ENCODE data around the gene PPFIBP1.

Gene PPFIBP1

DNA sequence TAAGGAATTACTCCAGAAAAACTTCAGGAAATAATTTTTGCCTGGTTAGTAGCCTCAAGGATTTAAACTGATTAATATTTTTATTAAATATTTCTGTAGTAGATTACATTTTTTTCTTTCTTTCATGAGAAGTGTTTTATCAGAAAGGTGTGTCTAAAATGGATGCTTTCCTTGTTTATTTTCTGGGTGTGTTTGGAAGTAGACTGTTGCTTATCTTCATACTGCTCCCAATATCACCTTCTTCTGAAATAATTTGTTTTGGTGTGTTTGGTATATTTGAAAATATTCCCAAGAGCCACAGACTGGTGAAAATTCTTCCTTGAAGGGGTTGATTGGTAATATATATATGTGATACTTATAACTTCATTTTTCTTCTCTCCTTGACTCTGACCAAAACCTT lies 162.1 kb downstream of the PPFIBP1 start:
- in situ Hi-C loops (cut with MboI; ENCODE audit: low pct_unique_long_range_greater_than_20kb, low sequenced_read_pairs, unreplicated experiment): no loop called here
- TF ChIP-seq, protein P1, sequence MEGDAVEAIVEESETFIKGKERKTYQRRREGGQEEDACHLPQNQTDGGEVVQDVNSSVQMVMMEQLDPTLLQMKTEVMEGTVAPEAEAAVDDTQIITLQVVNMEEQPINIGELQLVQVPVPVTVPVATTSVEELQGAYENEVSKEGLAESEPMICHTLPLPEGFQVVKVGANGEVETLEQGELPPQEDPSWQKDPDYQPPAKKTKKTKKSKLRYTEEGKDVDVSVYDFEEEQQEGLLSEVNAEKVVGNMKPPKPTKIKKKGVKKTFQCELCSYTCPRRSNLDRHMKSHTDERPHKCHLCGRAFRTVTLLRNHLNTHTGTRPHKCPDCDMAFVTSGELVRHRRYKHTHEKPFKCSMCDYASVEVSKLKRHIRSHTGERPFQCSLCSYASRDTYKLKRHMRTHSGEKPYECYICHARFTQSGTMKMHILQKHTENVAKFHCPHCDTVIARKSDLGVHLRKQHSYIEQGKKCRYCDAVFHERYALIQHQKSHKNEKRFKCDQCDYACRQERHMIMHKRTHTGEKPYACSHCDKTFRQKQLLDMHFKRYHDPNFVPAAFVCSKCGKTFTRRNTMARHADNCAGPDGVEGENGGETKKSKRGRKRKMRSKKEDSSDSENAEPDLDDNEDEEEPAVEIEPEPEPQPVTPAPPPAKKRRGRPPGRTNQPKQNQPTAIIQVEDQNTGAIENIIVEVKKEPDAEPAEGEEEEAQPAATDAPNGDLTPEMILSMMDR (IDR thresholded peaks at IDR 0.05; ENCODE audit: extremely low read depth, insufficient read depth, missing control alignments): no peak
- DNase-seq (ENCODE audit: low spot score): no peak

DNA sequence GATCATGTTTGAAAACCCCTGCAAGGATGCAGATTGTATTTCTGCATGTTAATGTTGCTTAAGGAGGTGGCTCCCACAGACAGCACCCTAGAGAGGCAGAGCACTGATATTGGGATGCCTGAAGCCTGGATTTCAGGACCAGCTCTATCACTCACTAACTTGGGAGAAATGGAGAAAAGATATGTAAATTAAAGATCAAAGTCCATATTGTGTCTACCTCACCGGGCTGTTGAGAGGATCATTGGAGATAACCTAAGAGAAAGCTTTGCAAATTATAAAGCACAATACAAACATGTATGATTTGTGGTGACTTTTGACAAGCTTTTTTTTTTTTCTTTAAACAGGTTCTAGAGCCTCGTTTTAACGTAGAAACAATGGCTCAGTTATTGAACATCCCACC lies 164.7 kb downstream of the PPFIBP1 start:
- no peak for DNase-seq (ENCODE audit: low spot score)
- TF ChIP-seq, protein P1 (IDR thresholded peaks at IDR 0.05; ENCODE audit: extremely low read depth, insufficient read depth, missing control alignments): no peak
- in situ Hi-C loops (cut with MboI; ENCODE audit: low pct_unique_long_range_greater_than_20kb, low sequenced_read_pairs, unreplicated experiment): no loop called here

GRCh38 chr12:27689558-27690180 lies 165.7 kb downstream of the PPFIBP1 start:
- in situ Hi-C loops (cut with MboI; ENCODE audit: low pct_unique_long_range_greater_than_20kb, low sequenced_read_pairs, unreplicated experiment): no loop called here
- no peak for DNase-seq (ENCODE audit: low spot score)

GRCh38 chr12:27693403-27693802 lies 169.4 kb downstream of the PPFIBP1 start:
- TF ChIP-seq, protein P1 (IDR thresholded peaks at IDR 0.05; ENCODE audit: extremely low read depth, insufficient read depth, missing control alignments): no peak
- in situ Hi-C loops (cut with MboI; ENCODE audit: low pct_unique_long_range_greater_than_20kb, low sequenced_read_pairs, unreplicated experiment): no loop called here
- no peak for DNase-seq (ENCODE audit: low spot score)

More at GRCh38 chr12:27689558-27690180, 165.7 kb downstream of the PPFIBP1 start:
- TF ChIP-seq, protein P1 (IDR thresholded peaks at IDR 0.05; ENCODE audit: extremely low read depth, insufficient read depth, missing control alignments): no peak

DNA sequence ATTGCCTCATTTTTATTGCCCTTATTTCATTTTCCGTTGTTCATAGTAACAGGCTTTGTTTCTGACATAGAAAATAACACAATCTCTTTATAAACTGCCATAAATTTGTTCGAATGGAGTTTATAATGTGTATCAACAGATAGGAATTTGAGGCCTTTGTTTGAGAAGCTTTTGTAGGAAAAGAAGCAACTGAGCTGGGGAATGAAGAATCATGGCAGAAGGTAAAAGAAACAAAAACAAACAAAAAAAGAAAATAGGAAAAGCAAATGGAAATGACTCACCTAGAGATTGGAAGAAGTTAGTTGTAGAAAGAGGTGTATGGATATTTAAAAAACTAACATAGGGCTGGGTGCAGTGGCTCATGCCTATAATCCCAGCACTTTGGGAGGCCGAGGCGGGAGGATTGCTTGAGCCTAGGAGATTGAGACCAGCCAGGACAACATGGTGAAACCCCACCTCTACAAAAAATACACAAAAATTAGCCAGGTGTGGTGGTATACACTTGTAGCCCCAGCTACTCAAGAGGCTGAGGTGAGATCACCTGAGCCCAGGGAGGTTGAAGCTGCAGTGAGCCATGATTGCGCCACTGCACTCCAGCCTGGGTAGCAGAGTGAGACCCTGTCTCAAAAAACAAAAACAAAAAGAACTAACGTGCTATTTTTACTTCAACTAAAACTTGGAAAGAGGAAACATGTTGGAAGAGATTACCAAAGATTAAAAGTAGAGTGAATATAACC lies 171.7 kb downstream of the PPFIBP1 start:
- TF ChIP-seq, protein P1 (IDR thresholded peaks at IDR 0.05; ENCODE audit: extremely low read depth, insufficient read depth, missing control alignments): no peak
- in situ Hi-C loops (cut with MboI; ENCODE audit: low pct_unique_long_range_greater_than_20kb, low sequenced_read_pairs, unreplicated experiment): no loop called here
- no peak for DNase-seq (ENCODE audit: low spot score)

DNA sequence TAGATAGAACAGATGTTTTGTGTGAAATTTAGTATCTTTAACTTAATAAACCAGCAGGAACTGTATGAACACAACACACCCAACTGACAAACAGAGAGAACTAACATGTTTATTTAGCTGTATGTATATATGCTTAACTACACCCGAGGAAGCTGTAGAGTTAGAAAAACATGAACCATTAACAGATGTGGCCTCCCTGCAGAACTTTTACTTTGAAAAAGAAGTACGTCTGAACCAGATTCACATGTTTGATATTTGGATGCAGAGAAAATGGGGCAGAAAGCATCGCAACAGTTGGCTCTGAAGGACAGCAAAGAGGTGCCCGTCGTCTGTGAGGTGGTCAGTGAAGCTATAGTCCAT lies 172.3 kb downstream of the PPFIBP1 start, which contains the start of gene REP15:
TSS of gene REP15 (plus strand) at position 155 of the 360 bp plus-strand sequence. CDS start at position 271, 116 bp downstream.
- TF ChIP-seq, protein P1 (IDR thresholded peaks at IDR 0.05; ENCODE audit: extremely low read depth, insufficient read depth, missing control alignments): no peak
- DNase-seq (ENCODE audit: low spot score): no peak
- in situ Hi-C loops (cut with MboI; ENCODE audit: low pct_unique_long_range_greater_than_20kb, low sequenced_read_pairs, unreplicated experiment): no loop called here

Data from GM13977 (cell line).